Measurements from ENCODE around the gene VAV1. TPM values are rescaled to one million over a fixed set of nuclear protein-coding genes. Genes with fewer than 3 reads are reported as not detected.

VAV1 gene
- total RNA-seq, 1 donor from 2014 or later, result not detected

GRCh38 chr19:6848986-6849385, 76.5 kb downstream of the VAV1 start:
- Mint-ChIP-seq H3K27me3 (ENCODE audit: unreplicated experiment) (peaks cover 5% of the 10 kb centered on the region), H3K4me1 (ENCODE audit: low read depth, unreplicated experiment) (no peaks in the 10 kb centered on the region), H3K9me3 (ENCODE audit: unreplicated experiment) (peaks cover 2% of the 10 kb centered on the region), H3K27ac (ENCODE audit: unreplicated experiment) (no peak overlapping the region), H3K36me3 (ENCODE audit: unreplicated experiment) (no peaks in the 10 kb centered on the region), H3K4me3 (ENCODE audit: unreplicated experiment) (no peak overlapping the region)
- no peak for DNase-seq
- TF ChIP-seq, protein P1, sequence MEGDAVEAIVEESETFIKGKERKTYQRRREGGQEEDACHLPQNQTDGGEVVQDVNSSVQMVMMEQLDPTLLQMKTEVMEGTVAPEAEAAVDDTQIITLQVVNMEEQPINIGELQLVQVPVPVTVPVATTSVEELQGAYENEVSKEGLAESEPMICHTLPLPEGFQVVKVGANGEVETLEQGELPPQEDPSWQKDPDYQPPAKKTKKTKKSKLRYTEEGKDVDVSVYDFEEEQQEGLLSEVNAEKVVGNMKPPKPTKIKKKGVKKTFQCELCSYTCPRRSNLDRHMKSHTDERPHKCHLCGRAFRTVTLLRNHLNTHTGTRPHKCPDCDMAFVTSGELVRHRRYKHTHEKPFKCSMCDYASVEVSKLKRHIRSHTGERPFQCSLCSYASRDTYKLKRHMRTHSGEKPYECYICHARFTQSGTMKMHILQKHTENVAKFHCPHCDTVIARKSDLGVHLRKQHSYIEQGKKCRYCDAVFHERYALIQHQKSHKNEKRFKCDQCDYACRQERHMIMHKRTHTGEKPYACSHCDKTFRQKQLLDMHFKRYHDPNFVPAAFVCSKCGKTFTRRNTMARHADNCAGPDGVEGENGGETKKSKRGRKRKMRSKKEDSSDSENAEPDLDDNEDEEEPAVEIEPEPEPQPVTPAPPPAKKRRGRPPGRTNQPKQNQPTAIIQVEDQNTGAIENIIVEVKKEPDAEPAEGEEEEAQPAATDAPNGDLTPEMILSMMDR (IDR thresholded peaks at IDR 0.05; ENCODE audit: partially characterized antibody, unreplicated experiment), result no peak

GRCh38 chr19:6849876-6850275, 77.4 kb downstream of the VAV1 start:
- Mint-ChIP-seq H3K27ac (ENCODE audit: unreplicated experiment) (no peak overlapping the region), H3K4me1 (ENCODE audit: low read depth, unreplicated experiment) (no peaks in the 10 kb centered on the region), H3K36me3 (ENCODE audit: unreplicated experiment) (no peaks in the 10 kb centered on the region), H3K4me3 (ENCODE audit: unreplicated experiment) (no peak overlapping the region), H3K27me3 (ENCODE audit: unreplicated experiment) (peaks cover 2% of the 10 kb centered on the region), H3K9me3 (ENCODE audit: unreplicated experiment) (no peaks in the 10 kb centered on the region)
- DNase-seq, result no peak
- TF ChIP-seq, protein P1 (IDR thresholded peaks at IDR 0.05; ENCODE audit: partially characterized antibody, unreplicated experiment), result no peak

DNA sequence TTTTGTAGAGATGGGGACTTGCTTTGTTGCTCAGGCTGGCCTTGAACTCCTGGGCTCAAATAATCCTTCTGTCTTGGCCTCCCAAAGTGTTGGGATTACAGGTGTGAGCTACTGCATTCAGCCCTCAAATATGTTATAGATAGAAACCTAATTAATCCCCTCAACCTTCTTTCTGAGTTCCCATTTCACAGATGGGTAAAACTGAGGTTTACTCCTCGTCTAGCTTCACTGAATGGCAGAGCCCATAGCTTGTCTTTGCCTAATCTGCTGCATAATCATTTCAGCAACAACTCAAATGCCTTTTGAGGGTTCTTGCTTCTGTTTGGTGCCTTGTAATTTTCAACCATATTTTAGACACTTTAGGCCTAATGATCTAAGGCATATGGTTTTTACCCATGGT, 78.9 kb downstream of the VAV1 start:
- no peaks in the 10 kb centered on the region for H3K9me3 Mint-ChIP-seq (ENCODE audit: unreplicated experiment)
- no peaks in the 10 kb centered on the region for H3K36me3 Mint-ChIP-seq (ENCODE audit: unreplicated experiment)
- no peak overlapping the region for H3K27ac Mint-ChIP-seq (ENCODE audit: unreplicated experiment)
- DNase-seq, result no peak
- no peak overlapping the region for H3K4me3 Mint-ChIP-seq (ENCODE audit: unreplicated experiment)
- H3K4me1 Mint-ChIP-seq (ENCODE audit: low read depth, unreplicated experiment), result no peaks in the 10 kb centered on the region
- peaks cover 2% of the 10 kb centered on the region for H3K27me3 Mint-ChIP-seq (ENCODE audit: unreplicated experiment)
- TF ChIP-seq, protein P1 (IDR thresholded peaks at IDR 0.05; ENCODE audit: partially characterized antibody, unreplicated experiment), result no peak

DNA sequence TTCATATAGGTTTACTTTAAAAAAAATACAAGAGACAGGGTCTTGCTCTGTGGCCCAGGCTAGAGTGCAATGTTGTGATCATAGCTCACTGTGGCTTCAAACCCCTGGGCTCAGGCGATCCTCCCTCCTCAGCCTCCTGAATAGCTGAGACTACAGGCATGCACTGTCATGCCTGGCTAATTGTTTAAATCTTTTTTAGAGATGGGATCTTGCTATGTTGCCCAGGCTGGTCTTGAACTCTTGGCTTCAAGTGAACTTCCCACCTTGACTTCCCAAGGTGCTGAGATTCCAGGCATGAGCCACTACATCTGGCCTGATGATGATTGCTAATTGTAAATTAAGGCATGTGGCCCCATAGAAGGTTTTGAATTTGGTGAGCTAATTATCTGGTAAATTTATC, 79.5 kb downstream of the VAV1 start:
- no peaks in the 10 kb centered on the region for H3K36me3 Mint-ChIP-seq (ENCODE audit: unreplicated experiment)
- H3K4me1 Mint-ChIP-seq (ENCODE audit: low read depth, unreplicated experiment), result no peaks in the 10 kb centered on the region
- H3K27ac Mint-ChIP-seq (ENCODE audit: unreplicated experiment), result no peak overlapping the region
- TF ChIP-seq, protein P1 (IDR thresholded peaks at IDR 0.05; ENCODE audit: partially characterized antibody, unreplicated experiment), result no peak
- H3K4me3 Mint-ChIP-seq (ENCODE audit: unreplicated experiment), result no peak overlapping the region
- H3K9me3 Mint-ChIP-seq (ENCODE audit: unreplicated experiment), result peaks cover 2% of the 10 kb centered on the region
- H3K27me3 Mint-ChIP-seq (ENCODE audit: unreplicated experiment), result peaks cover 2% of the 10 kb centered on the region
- DNase-seq, result no peak

DNA sequence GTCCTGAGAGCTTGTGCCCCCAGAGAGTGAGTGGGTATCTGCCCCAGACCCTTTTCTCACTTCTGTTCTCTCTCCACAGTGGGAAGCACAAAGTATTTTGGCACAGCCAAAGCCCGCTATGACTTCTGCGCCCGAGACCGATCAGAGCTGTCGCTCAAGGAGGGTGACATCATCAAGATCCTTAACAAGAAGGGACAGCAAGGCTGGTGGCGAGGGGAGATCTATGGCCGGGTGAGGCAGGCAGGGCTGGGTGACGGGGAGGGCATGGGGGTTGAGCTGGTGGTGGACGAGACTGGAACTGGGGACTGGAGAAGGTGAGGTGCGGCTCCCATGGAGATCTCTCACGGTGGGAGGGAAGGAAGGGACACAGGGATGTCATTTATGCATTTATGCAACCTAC, 81.4 kb downstream of the VAV1 start:
- no peak for DNase-seq
- peaks cover 4% of the 10 kb centered on the region for H3K27me3 Mint-ChIP-seq (ENCODE audit: unreplicated experiment)
- H3K27ac Mint-ChIP-seq (ENCODE audit: unreplicated experiment), result no peak overlapping the region
- peak overlapping the region; percentile 31 for H3K4me3 Mint-ChIP-seq (ENCODE audit: unreplicated experiment)
- TF ChIP-seq, protein P1 (IDR thresholded peaks at IDR 0.05; ENCODE audit: partially characterized antibody, unreplicated experiment), result no peak
- no peaks in the 10 kb centered on the region for H3K4me1 Mint-ChIP-seq (ENCODE audit: low read depth, unreplicated experiment)
- H3K36me3 Mint-ChIP-seq (ENCODE audit: unreplicated experiment), result no peaks in the 10 kb centered on the region
- H3K9me3 Mint-ChIP-seq (ENCODE audit: unreplicated experiment), result peaks cover 2% of the 10 kb centered on the region
